Medulla oblongata (tissue), 1 donor: ENCODE measurements around the gene DGCR6L.
A peak's percentile ranks its signal among the peaks of the same experiment; 100 is the strongest.
"Not testable (repeated sequence)": the region's sequence is repeated elsewhere in the genome, so short reads cannot be mapped to it uniquely, and the experiment has no call there.

ENCODE experiments used
- DNase-seq: peaks from one replicate; pipeline ENCODE4 v3.0.0-alpha.2; 2015; ENCODE audit errors: extremely low spot score

Gene DGCR6L

DNA sequence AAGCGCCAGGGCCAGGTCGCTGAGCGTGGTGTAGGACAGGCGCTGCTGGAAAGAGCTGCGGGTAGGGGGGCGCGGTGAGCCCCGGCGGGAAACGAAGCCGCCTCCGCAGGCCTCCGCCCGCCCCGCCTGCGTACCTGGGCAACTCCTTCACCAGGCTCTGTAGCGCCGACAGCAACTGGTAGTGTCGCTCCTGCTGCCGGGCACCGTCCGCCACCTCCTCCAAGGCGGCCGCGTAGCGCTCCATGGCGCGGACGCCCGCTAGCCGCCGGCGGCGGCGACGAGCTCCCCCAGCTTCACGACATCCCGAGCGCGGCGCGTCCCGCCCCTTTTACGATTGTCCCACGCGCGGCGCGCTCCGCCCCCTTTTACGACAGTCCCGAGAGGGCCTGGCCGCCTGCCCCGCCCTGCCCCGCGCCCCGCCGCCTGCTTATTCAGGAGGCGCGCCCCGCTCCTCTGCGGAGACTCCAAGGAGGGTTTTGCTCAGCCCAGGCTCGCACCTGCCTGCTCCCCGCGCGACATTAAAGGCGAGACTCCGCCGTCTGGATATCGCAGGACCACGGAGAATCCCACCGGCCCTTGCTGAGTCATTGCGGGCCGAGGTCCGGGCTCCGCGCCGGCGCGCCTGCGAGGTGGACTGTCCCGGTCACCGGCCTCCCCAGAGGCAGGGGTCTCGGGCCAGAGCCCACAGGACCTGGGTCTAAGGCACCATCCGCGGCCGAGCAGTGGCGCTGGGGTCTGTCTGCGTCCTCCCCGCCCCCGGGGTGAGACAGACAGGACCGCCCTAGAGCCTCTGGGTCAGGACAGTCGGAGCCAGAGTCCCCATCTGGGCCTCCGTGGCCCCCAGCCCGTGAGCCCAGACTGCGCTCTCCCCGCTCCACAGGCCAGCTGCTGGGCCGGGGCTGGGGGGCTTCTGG, at the start of gene DGCR6L:
TSS of gene DGCR6L (minus strand) at position 316 of the 914 bp plus-strand sequence. CDS start at position 244, 72 bp downstream.
- peak; percentile 92 for DNase-seq

DNA sequence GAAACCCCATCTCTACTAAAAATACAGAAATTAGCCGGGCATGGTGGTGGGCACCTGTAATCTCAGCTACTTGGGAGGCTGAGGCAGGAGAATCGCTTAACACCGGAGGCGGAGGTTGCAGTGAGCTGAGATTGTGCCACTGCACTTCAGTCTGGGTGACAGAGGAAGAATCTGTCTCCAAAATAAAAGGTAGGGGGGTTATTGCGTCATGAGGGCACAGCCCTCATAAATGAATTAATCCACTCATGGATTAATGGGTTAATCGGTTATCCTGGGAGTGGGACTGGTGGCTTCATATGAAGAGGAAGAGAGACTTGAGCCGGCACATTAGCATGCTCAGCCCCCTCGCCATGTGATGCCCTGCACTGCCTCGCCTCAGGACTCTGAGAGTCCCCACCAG, 49.0 kb upstream of the DGCR6L start:
- DNase-seq: not testable (repeated sequence)

DNA sequence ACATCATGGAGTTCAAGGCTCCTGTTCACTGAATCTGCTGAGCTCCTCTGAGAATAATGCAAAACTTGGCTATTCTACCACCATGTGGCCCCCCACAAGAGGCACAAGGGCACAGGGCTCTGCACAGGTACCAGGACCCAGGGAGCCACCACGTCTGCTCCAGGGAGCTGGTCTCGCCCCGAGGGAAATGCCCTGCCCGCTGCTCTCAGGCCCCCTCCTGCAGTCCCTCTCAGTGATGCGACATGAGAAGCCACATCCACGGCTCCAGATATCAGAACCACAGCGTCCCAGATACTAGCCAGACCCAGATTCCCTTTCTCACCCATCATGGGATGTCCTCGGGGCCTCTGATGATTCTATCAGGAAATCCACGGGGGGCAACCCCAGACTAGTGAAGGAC, 47.0 kb upstream of the DGCR6L start:
- DNase-seq: not testable (repeated sequence)

DNA sequence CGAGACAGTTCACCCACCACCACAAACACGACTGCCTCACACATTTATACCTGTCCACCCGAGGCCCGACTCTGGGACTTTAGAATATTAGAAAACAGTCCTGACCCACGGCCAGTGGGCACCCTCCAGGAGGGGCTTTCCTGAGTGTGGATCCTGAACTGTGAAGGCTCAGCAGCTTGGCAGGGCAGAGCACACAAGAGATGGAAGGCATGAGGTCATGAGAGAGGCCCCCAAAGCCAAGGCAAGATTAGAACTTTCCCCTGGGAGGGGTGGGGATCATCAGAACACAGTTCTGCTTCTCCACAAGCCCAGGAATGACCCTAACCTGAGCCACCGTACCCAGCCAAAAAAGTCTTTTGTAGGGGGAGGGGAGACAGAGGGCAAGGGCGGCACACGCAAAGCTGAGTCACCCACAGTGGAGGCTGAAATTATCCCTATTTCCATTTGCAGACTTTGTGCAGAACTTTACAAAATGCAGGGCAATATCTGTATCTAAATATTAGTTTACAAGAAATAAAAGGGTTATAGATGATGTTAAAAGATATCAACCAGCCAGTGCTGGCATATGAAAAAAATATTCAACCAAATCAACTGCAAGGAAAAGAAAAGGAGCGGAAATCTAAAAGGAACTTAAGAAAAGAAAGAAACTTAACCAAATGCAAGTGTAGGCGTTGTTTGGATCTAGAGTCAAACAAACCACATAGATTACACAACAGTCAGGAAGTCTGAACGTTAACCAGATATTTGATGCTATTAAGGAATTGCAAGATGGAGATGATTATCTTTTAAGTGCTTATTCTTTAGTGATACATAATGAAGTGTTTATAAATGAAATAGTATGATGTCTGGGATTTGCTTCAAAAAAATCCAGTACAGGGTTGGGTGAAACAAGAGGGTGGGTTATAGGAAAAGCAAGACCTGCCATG, 44.7 kb upstream of the DGCR6L start:
- DNase-seq: not testable (repeated sequence)

DNA sequence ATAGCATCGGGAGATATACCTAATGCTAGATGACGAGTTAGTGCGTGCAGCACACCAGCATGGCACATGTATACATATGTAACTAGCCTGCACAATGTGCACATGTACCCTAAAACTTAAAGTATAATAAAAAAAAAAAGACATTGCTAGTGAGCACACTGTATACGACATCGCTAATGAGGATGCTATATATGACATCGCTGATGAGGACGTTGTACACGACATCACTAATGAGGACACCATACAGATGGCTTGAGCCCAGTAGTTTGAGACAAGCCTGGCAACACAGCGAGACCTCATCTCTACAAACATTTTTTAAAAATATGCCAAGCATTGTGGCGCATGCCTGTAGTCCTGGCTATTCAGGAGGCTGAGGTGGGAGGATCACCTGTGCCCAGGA, 42.5 kb upstream of the DGCR6L start:
- DNase-seq: not testable (repeated sequence)

DNA sequence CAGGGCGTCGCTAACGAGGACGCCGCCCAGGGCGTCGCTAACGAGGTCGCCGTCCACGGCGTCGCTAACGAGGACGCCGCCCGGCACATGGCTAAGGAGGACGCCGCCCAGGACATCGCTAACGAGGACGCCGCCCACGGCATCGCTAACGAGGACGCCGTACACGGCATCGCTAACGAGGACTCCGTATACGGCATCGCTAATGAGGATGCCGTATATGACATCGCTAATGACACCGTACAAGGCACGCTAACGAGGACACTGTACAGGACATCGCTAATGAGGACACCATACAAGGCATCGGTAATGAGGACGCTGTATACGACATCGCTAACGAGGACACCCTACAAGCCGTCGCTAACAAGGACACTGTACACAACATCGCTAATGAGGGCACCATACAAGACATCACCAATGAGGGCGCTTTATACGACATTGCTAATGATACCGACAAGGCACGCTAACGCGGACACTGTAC, 41.9 kb upstream of the DGCR6L start:
- not testable (repeated sequence) for DNase-seq

DNA sequence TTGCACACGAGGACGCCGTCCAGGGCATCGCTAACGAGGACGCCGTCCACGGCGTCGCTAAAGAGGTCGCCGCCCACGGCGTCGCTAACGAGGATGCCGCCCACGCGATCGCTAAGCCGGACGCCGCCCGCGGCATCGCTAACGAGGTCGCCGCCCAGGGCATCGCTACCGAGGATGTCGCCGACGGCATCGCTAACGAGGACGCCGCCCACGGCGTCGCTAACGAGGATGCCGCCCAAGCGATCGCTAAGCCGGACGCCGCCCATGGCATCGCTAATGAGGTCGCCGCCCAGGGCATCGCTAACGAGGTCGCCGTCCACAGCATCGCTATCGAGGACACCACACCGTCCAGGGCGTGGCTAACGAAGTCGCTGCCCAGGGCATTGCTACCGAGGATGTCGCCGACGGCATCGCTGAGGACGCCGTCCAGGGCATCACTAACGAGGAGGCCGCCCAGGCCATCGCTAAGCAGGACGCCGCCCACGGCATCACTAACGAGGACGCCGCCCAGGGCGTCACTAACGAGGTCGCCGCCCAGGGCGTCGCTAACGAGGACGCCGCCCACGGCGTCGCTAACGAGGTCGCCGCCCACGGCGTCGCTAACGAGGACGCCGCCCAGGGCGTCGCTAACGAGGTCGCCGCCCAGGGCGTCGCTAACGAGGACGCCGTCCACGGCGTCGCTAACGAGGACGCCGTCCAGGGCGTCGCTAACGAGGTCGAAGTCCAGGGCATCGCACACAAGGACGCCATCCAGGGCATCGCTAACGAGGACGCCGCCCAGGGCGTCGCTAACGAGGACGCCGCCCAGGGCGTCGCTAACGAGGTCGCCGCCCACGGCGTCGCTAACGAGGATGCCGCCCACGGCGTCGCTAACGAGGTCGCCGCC, 41.2 kb upstream of the DGCR6L start:
- DNase-seq: not testable (repeated sequence)

DNA sequence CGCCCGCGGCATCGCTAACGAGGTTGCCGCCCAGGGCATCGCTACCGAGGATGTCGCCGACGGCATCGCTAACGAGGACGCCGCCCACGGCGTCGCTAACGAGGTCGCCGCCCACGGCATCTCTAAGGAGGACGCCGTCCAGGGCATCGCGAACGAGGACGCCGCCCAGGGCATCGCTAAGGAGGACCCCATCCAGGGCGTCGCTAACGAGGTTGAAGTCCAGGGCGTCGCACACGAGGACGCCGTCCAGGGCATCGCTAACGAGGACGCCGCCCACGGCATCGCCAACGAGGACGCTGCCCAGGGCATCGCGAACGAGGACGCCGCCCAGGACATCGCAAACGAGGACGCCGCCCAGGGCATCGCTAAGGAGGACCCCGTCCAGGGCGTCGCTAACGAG, 40.4 kb upstream of the DGCR6L start:
- DNase-seq: not testable (repeated sequence)

DNA sequence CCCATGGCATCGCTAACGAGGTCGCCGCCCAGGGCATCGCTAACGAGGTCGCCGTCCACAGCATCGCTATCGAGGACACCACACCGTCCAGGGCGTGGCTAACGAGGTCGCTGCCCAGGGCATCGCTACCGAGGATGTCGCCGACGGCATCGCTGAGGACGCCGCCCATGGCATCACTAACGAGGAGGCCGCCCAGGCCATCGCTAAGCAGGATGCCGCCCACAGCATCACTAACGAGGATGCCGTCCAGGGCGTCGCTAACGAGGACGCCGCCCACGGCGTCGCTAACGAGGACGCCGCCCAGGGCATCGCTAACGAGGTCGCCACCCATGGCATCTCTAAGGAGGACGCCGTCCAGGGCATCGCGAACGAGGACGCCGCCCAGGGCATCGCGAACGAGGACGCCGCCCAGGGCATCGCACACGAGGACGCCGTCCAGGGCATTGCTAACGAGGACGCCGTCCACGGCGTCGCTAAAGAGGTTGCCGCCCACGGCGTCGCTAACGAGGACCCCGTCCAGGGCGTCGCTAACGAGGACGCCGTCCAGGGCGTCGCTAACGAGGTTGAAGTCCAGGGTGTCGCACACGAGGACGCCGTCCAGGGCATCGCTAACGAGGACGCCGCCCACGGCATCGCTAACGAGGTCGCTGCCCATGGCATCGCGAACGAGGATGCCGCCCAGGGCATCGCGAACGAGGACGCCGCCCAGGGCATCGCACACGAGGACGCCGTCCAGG, 38.8 kb upstream of the DGCR6L start:
- not testable (repeated sequence) for DNase-seq

DNA sequence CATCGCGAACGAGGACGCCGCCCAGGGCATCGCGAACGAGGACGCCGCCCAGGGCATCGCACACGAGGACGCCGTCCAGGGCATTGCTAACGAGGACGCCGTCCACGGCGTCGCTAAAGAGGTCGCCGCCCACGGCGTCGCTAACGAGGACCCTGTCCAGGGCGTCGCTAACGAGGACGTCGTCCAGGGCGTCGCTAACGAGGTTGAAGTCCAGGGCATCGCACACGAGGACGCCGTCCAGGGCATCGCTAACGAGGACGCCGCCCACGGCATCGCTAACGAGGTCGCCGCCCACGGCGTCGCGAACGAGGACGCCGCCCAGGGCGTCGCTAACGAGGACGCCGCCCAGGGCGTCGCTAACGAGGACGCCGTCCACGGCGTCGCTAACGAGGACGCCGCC, 38.1 kb upstream of the DGCR6L start:
- not testable (repeated sequence) for DNase-seq

DNA sequence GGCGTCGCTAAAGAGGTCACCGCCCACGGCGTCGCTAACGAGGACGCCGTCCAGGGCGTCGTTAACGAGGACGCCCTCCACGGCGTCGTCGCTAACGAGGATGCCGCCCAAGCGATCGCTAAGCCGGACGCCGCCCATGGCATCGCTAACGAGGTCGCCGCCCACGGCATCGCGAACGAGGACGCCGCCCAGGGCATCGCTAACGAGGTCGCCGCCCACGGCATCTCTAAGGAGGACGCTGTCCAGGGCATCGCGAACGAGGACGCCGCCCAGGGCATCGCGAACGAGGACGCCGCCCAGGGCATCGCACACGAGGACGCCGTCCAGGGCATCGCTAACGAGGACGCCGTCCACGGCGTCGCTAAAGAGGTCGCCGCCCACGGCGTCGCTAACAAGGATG, 37.0 kb upstream of the DGCR6L start:
- DNase-seq: not testable (repeated sequence)

DNA sequence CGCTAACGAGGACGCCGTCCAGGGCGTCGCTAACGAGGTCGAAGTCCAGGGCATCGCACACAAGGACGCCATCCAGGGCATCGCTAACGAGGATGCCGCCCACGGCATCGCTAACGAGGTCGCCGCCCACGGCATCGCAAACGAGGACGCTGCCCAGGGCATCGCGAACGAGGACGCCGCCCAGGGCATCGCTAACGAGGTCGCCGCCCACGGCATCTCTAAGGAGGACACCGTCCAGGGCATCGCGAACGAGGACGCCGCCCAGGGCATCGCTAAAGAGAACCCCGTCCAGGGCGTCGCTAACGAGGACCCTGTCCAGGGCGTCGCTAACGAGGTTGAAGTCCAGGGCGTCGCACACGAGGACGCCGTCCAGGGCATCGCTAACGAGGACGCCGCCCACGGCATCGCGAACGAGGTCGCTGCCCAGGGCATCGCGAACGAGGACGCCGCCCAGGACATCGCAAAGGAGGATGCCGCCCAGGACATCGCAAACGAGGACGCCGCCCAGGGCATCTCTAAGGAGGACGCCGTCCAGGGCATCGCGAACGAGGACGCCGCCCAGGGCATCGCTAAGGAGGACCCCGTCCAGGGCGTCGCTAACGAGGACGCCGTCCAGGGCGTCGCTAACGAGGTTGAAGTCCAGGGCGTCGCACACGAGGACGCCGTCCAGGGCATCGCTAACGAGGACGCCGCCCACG, 36.2 kb upstream of the DGCR6L start:
- DNase-seq: not testable (repeated sequence)

DNA sequence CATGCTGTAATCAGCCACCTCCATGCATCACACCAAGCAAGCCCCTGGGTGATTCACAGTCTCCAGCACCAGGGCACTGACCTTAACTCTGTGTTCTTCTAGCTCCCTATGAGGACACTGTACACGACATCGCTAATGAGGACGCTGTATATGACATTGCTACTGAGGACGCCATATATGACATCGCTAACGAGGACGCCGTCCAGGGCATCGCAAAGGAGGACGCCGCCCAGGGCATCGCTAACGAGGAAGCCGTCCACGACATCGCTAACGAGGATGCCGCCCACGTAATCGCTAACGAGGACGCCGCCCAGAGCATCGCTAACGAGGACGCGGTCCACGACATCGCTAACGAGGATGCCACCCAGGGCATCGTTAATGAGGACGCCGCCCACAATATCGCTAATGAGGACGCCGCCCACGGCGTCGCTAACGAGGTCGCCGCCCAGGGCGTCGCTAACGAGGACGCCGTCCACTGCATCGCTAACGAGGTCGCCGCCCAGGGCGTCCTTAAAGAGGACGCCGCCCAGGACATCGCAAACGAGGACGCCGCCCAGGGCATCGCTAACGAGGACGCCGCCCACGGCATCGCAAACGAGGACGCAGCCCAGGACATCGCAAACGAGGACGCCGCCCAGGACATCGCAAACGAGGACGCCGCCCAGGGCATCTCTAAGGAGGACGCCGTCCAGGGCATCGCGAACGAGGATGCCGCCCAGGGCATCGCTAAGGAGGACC, 34.5 kb upstream of the DGCR6L start:
- DNase-seq: no peak

DNA sequence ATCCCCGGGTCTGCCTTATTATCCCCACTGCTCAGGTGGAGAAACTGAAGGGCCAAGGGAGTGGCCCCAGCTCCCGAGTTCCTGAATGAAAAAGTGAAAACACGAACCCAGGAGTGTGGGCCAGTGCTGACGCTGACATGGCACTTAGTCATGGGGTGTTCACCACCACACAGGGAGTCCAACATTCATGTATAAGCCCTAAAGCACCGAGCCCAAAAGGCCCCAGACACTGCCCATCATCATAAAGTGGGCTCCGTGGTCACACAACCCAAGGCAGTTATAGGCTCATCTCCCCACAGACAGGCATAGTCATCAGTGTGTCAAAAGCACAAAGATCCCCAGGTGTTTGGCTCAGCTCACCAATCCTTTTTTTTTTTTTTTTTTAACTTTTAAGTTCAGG, 32.7 kb upstream of the DGCR6L start:
- DNase-seq: not testable (repeated sequence)

DNA sequence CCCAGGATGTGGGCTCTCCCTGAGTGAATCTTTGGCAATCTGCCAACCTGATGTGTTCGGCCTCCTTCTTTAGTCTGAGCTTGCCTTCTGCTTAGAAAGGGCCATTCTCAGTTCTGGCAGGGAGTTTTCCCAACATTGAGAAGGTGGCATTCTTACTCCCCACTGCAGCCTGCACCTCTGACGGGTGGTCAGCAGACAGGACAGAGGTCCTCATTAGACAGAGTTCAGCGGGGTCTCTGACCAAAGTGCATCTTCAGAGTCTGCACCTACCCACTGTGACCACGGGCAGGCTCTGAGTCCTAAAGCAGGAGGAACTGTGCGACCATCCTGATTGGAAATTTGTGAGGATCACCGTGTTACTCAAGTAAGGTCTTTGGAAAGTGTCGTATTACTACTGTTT, 26.7 kb upstream of the DGCR6L start:
- DNase-seq: not testable (repeated sequence)

DNA sequence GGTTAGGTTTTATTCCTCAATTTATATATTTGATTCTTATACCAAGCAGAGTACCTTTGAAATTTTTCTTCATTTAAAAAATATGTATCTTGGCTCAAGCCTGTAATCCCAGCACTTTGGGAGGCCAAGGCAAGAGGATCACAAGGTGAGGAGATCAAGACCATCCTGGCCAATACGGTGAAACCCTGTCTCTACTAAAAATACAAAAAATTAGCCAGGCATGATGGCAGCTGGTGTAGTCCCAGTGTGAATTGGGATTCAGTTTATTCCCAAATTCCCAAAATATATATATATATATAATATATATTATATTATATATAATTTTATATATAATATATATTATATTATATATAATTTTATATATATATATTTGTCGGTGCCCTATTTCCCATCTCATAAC, 18.4 kb upstream of the DGCR6L start:
- not testable (repeated sequence) for DNase-seq

DNA sequence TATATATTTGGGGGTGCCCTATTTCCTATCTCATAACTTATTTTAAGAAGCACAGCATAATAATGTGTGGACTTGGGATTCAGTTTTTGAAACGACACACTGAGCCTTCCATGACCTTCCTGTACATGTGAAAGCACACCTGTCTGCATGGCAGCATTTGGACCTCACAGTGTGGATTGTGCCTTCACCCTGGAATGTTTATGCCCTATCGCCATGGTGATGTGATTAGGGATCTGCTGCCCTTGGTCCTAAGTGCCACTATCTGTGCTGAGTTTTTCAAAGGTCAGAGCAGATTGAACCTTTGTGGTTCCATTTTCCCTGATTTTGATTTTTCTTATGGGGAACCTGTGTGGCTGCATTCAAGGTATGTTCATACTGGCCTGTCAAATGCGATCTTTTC, 17.9 kb upstream of the DGCR6L start:
- not testable (repeated sequence) for DNase-seq

DNA sequence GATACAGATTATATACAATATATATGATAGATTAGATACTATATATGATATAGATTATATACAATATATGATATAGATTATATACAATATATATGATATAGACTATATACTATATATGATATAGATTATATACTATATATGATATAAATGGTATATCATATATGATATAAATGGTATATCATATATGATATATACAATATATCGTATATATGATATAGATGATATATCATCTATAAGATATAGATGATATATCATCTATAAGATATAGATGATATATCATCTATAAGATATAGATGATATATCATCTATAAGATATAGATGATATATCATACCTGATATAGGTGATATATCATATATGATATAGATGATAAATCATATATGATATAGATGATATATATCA, 16.7 kb upstream of the DGCR6L start:
- not testable (repeated sequence) for DNase-seq

DNA sequence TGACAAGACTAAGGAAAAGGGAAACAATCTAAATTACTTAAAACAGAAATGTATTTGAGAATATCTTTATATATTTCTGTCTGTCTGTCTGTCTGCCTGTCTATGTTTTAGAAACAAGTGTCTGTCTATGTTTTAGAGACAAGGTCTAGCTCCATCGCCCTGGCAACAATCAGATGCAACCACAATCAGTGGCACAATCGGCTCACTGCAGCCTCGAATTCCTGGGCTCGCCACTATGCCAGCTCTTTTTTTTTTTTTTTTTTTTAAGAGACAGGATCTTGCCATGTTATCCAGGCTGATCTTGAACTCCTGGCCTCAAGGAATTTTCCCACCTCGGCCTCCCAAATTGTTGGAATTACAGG, 8.7 kb upstream of the DGCR6L start:
- not testable (repeated sequence) for DNase-seq
